Progenitor cell of endocrine pancreas (in vitro differentiated cells): ENCODE data around the gene NSMCE3. TPM values are rescaled to one million over a fixed set of nuclear protein-coding genes. Genes with fewer than 3 reads are reported as not detected.

ENCODE experiments used
- DNase-seq: peaks from one replicate; pipeline ENCODE4 v3.0.0; 2021; ENCODE audit warnings: low spot score; ENCODE audit not compliant: unreplicated experiment
- H3K27ac Mint-ChIP-seq: 2 replicates; pipeline ENCODE4 v1.8.0; 2021; ENCODE audit warnings: mild to moderate bottlenecking, moderate library complexity, mixed read lengths
- H3K27me3 Mint-ChIP-seq: 2 replicates; pipeline ENCODE4 v1.8.0; 2021; ENCODE audit warnings: mixed read lengths
- H3K36me3 Mint-ChIP-seq: 2 replicates; pipeline ENCODE4 v1.8.0; 2022; ENCODE audit warnings: mixed read lengths; ENCODE audit not compliant: insufficient read depth
- H3K4me1 Mint-ChIP-seq: 2 replicates; pipeline ENCODE4 v1.8.0; 2021; ENCODE audit warnings: low read depth, mixed read lengths
- H3K4me3 Mint-ChIP-seq: 2 replicates; pipeline ENCODE4 v1.8.0; 2021; ENCODE audit warnings: low read depth, mild to moderate bottlenecking, moderate library complexity, mixed read lengths
- H3K9me3 Mint-ChIP-seq: 2 replicates; pipeline ENCODE4 v1.8.0; 2021; ENCODE audit warnings: low read depth, mixed read lengths
- total RNA-seq: library from RNA; stranded (reverse); gene quantifications from 2 replicates; pipeline ENCODE4 v1.2.1, GENCODE V29; 2021
- TF ChIP-seq, protein P1 (sequence below): fragments of 200-600 bp; sonication (generic); IDR thresholded peaks from one replicate; pipeline ENCODE4 v1.5.0; 2021; ENCODE audit warnings: antibody characterized with exemption, mild to moderate bottlenecking; ENCODE audit not compliant: unreplicated experiment

Gene NSMCE3
- total RNA-seq, 1 donor from 2014 or later = 8.4 TPM

DNA sequence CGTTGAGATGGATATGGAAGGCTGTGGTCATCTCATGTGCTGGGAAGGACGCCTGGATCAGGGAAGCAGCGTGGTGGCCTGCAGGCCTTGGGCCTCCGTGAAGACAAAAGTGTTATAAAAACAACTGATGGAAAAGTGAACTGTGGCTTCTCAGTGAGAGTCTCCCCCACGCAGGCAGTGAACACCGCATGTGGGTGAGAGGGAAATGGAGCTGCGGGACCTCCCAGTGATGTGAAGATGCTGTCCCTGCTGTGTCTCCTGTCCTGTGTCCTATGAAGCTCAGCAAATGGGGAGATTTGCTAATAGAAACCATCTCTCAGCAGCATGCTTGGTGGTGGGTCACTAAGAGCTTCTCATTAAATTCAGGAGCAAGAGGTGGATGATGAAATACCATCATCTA, 25.1 kb downstream of the NSMCE3 start:
- no peaks in the 10 kb centered on the region for H3K36me3 Mint-ChIP-seq
- no peak overlapping the region for H3K27ac Mint-ChIP-seq
- no peaks in the 10 kb centered on the region for H3K4me1 Mint-ChIP-seq
- H3K27me3 Mint-ChIP-seq = no peaks in the 10 kb centered on the region
- H3K4me3 Mint-ChIP-seq = no peak overlapping the region
- DNase-seq = no peak
- no peaks in the 10 kb centered on the region for H3K9me3 Mint-ChIP-seq
- TF ChIP-seq, protein P1, sequence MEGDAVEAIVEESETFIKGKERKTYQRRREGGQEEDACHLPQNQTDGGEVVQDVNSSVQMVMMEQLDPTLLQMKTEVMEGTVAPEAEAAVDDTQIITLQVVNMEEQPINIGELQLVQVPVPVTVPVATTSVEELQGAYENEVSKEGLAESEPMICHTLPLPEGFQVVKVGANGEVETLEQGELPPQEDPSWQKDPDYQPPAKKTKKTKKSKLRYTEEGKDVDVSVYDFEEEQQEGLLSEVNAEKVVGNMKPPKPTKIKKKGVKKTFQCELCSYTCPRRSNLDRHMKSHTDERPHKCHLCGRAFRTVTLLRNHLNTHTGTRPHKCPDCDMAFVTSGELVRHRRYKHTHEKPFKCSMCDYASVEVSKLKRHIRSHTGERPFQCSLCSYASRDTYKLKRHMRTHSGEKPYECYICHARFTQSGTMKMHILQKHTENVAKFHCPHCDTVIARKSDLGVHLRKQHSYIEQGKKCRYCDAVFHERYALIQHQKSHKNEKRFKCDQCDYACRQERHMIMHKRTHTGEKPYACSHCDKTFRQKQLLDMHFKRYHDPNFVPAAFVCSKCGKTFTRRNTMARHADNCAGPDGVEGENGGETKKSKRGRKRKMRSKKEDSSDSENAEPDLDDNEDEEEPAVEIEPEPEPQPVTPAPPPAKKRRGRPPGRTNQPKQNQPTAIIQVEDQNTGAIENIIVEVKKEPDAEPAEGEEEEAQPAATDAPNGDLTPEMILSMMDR = no peak

DNA sequence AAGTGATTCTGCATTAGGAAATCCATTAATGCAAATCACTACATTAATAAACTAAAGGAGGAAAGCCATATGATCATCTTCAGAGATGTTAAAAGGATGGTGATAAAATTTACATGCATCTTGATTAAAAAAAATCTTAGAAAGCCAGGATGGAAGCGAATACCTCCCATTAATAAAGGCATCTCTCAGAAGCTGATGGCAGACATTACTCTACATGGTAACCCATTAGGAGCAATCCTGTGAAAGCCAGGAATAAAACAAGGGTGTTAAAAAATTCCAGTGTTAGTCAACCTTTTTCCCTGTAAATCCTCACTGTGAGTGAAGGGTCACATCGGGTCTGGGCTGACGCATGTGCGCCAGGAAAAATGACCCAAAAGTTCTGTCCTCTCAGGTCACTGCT, 25.5 kb downstream of the NSMCE3 start:
- Mint-ChIP-seq H3K4me1 (no peaks in the 10 kb centered on the region), H3K9me3 (no peaks in the 10 kb centered on the region), H3K27me3 (no peaks in the 10 kb centered on the region), H3K4me3 (no peak overlapping the region), H3K27ac (no peak overlapping the region), H3K36me3 (no peaks in the 10 kb centered on the region)
- TF ChIP-seq, protein P1 = no peak
- no peak for DNase-seq

DNA sequence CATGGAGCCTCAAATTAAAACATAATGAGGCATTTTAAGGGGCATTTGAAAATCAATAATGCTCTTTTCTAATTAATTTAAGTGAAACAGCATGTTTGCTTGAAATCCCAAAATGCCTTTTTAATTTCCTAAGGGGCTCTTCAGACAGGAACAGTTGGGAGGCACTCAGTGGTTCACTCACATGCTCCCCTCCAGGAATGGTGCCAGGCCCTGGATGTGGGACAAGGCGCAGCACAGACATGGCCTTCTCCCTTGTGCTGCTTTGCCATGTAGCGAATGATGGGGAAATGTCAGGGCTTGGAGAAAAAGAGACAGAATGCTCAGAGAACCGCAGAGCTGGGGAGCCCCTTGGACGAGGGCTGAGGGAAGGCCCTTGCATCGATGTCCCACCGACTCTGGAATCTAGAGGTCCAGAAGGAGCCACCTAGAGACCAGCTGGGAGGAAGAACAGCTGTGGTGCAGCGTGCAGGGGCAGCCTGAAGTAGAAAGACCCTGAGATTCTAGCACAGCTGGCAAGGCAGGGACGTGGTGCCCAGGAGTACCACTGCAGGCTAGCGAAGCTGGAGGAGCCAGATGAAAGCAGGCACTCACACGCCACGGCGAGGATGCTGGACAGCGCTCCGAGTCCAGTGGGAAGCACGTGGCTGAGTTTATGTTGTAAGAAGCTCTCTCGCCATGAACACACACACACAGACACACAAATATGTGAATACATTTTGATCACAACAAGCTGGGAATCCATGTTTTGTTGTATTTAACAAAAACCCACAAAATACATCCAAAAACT, 27.0 kb downstream of the NSMCE3 start:
- H3K4me1 Mint-ChIP-seq = no peaks in the 10 kb centered on the region
- H3K36me3 Mint-ChIP-seq = no peaks in the 10 kb centered on the region
- H3K4me3 Mint-ChIP-seq = no peak overlapping the region
- DNase-seq = no peak
- no peak overlapping the region for H3K27ac Mint-ChIP-seq
- no peaks in the 10 kb centered on the region for H3K9me3 Mint-ChIP-seq
- TF ChIP-seq, protein P1 = no peak
- H3K27me3 Mint-ChIP-seq = no peaks in the 10 kb centered on the region

DNA sequence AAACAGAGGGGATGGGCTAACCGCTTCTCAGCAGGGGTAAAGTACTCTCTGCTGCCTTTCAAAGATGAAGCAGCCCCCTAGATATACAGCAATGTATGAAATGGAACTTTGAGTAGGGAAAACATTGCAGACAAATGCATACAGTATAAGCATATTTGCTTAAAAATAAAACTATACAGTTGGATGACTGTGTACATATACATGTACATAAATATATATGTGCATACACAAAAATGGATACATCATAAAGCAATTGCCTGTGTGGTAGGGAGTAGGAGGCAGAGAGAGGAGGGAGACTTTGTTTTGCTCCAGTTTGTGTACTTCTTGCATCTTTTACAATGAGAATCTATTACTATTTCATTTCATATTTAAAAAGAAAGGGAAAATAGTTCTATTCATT, 28.4 kb downstream of the NSMCE3 start:
- H3K9me3 Mint-ChIP-seq = peaks cover under 1% of the 10 kb centered on the region
- H3K27ac Mint-ChIP-seq = no peak overlapping the region
- TF ChIP-seq, protein P1 = no peak
- no peaks in the 10 kb centered on the region for H3K4me1 Mint-ChIP-seq
- DNase-seq = no peak
- no peaks in the 10 kb centered on the region for H3K27me3 Mint-ChIP-seq
- H3K36me3 Mint-ChIP-seq = no peaks in the 10 kb centered on the region
- H3K4me3 Mint-ChIP-seq = no peak overlapping the region

DNA sequence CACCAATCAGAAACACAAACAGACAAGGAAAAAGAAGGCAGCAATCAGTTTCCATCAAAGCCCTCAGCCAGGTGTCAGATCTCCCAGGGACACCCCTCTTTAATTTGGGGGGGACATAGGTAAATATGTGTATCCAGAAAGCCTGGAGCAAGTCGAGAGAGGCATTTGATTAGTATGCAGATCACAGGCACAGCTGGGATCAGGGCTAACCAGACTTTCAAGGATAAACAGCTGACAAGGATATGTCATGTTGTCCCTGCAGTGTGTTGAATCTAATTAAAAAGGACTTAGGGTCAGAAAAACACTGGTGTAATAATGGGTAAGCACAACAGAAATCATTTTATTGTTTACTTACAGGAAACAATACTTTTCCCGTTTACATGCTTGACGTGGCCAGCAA, 30.2 kb downstream of the NSMCE3 start:
- Mint-ChIP-seq H3K4me1 (no peaks in the 10 kb centered on the region), H3K36me3 (no peaks in the 10 kb centered on the region), H3K4me3 (no peak overlapping the region), H3K9me3 (peaks cover 14% of the 10 kb centered on the region), H3K27ac (no peak overlapping the region), H3K27me3 (no peaks in the 10 kb centered on the region)
- DNase-seq = no peak
- TF ChIP-seq, protein P1 = no peak
